OCI-LY1 (cell line): ENCODE data around the gene HOMER1.

Experiments used
- CTCF ChIP-seq: fragments of 200-600 bp; sonication (generic), shearing (Covaris generic); IDR thresholded peaks from 2 replicates; pipeline ENCODE4 v1.5.1; 2017; ENCODE audit warnings: mild to moderate bottlenecking, antibody characterized with exemption, low read length, moderate library complexity, mixed read lengths
- EZH2 ChIP-seq: fragments of 200-600 bp; sonication (generic), shearing (Covaris generic); IDR thresholded peaks from 2 replicates; pipeline ENCODE4 v1.8.0; 2017; ENCODE audit warnings: borderline replicate concordance, mixed run types, mild to moderate bottlenecking, antibody characterized with exemption, low read length, moderate library complexity, mixed read lengths

- no peak for TF ChIP-seq EZH2
- no peak for TF ChIP-seq CTCF
These were observed 183.9 kb downstream of the HOMER1 start for GRCh38 chr5:79330071-79330470.
